Measurements from ENCODE around the gene ASAP2. TPM values are rescaled to one million over a fixed set of nuclear protein-coding genes. Genes with fewer than 3 reads are reported as not detected.

Gene ASAP2
- 195 and 199 TPM in 2 replicates for total RNA-seq

GRCh38 chr2:9205963-9206948, at the start of gene ASAP2:
Gene ASAP2 (plus strand): TSS chr2:9206812. CDS start chr2:9207105, 293 bp downstream.

GRCh38 chr2:9423100-9423921, 216.7 kb downstream of the ASAP2 start, which contains the start of the genes CPSF3 and ITGB1BP1:
Gene CPSF3 (plus strand): TSS chr2:9423654. CDS start chr2:9423774, 120 bp downstream.
Gene ITGB1BP1 (minus strand): TSS chr2:9423528. CDS start chr2:9418697, 4,831 bp downstream.

Other genes starting within 250 kb of the ASAP2 start
- gene MBOAT2, start 203.1 kb upstream of the ASAP2 start, total RNA-seq, result 66.4 and 76.9 TPM in 2 replicates
- 38.5 and 61.1 TPM in 2 replicates for gene ITGB1BP1, start 216.7 kb downstream of the ASAP2 start, total RNA-seq
- gene CPSF3, start 216.8 kb downstream of the ASAP2 start, total RNA-seq, result 28.7 and 44.0 TPM in 2 replicates